ENCODE data around the gene RBM18. TPM values are rescaled to one million over a fixed set of nuclear protein-coding genes. Genes with fewer than 3 reads are reported as not detected.

RBM18 gene
- total RNA-seq, 2 experiments from 2014 or later, result 20.9 to 23.4 TPM

DNA sequence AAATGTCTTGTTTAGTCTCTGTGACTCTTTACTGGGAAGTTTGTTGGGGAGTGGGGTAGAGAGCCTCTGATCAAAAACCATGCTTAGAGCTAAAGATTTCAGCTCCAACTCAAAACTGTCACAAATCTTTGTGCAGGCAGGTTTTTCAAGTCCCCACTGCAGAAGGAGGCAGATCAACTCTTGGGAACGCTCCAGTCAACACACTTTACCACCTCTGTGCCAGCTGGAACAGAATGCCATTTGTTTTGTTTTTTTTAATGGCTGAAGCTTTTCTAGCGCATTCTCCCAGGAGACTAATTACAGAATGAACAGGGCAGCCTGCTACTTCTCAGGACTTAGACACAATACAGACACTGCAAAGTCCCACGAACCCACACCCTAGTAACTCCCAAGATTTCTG is 18.0 kb downstream of the RBM18 start:
- no peak for ATAC-seq (ENCODE audit: low read depth)
- H3K36me3 Mint-ChIP-seq, result peaks cover 34% of the 10 kb centered on the region

GRCh38 chr9:122244349-122244748 is 20.3 kb downstream of the RBM18 start:
- H3K27ac Mint-ChIP-seq, result no peak overlapping the region
- no peaks in the 10 kb centered on the region for H3K27me3 Mint-ChIP-seq
- ATAC-seq (ENCODE audit: low read depth), result no peak

More for the DNA sequence above, 18.0 kb downstream of the RBM18 start:
- Mint-ChIP-seq H3K4me1 (no peaks in the 10 kb centered on the region), H3K9me3 (no peaks in the 10 kb centered on the region), H3K27ac (no peak overlapping the region), H3K4me3 (no peak overlapping the region), H3K27me3 (no peaks in the 10 kb centered on the region)
- no peak for DNase-seq
- POLR2A ChIA-PET, result interaction anchor here (0.8 kb wide), 1 partner anchor 20 kb away, joined by 6 read pairs; no protein-coding TSS in a partner anchor

DNA sequence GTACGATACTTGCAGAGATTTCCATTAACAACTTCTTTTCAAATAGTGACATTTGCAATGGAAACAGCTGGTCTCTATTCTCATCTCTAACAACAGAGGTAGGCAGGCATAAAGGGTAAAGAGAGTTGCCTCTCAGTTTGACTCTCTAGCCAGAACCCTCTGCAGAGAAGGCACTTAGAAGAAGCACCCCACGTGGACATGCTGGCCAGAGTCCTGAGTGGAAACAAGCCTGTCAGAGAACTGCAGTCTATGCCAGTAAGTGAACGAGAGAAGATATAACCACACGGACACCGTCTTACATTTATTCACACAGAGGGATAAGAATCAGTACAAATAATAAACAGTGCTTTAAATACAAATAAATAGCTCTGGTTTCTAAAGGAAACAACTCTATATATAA is 24.9 kb downstream of the RBM18 start:
- Mint-ChIP-seq H3K27me3 (peaks cover under 1% of the 10 kb centered on the region), H3K4me1 (no peaks in the 10 kb centered on the region), H3K4me3 (no peak overlapping the region), H3K36me3 (peaks cover 26% of the 10 kb centered on the region), H3K27ac (no peak overlapping the region), H3K9me3 (no peaks in the 10 kb centered on the region)
- ATAC-seq (ENCODE audit: low read depth), result no peak
- POLR2A ChIA-PET, result no interaction called here
- DNase-seq, result no peak

More at GRCh38 chr9:122244349-122244748, 20.3 kb downstream of the RBM18 start:
- H3K9me3 Mint-ChIP-seq, result no peaks in the 10 kb centered on the region
- no peak overlapping the region for H3K4me3 Mint-ChIP-seq
- H3K4me1 Mint-ChIP-seq, result no peaks in the 10 kb centered on the region
- no peak for DNase-seq
- H3K36me3 Mint-ChIP-seq, result peaks cover 31% of the 10 kb centered on the region
- POLR2A ChIA-PET, result no interaction called here

- Mint-ChIP-seq H3K4me1 (no peaks in the 10 kb centered on the region), H3K27ac (no peak overlapping the region), H3K27me3 (peaks cover 5% of the 10 kb centered on the region), H3K4me3 (no peak overlapping the region), H3K36me3 (peaks cover 14% of the 10 kb centered on the region), H3K9me3 (no peaks in the 10 kb centered on the region)
- no peak for ATAC-seq (ENCODE audit: low read depth)
- no peak for DNase-seq
- POLR2A ChIA-PET, result no interaction called here
Observed at GRCh38 chr9:122236681-122237080, 28.0 kb downstream of the RBM18 start.

- Mint-ChIP-seq H3K4me1 (no peaks in the 10 kb centered on the region), H3K27ac (no peak overlapping the region), H3K36me3 (peaks cover 5% of the 10 kb centered on the region), H3K27me3 (peaks cover 5% of the 10 kb centered on the region), H3K9me3 (no peaks in the 10 kb centered on the region), H3K4me3 (no peak overlapping the region)
- POLR2A ChIA-PET, result no interaction called here
- ATAC-seq (ENCODE audit: low read depth) (no peak), DNase-seq (no peak)
Observed at GRCh38 chr9:122234022-122234748, 30.5 kb downstream of the RBM18 start.

DNA sequence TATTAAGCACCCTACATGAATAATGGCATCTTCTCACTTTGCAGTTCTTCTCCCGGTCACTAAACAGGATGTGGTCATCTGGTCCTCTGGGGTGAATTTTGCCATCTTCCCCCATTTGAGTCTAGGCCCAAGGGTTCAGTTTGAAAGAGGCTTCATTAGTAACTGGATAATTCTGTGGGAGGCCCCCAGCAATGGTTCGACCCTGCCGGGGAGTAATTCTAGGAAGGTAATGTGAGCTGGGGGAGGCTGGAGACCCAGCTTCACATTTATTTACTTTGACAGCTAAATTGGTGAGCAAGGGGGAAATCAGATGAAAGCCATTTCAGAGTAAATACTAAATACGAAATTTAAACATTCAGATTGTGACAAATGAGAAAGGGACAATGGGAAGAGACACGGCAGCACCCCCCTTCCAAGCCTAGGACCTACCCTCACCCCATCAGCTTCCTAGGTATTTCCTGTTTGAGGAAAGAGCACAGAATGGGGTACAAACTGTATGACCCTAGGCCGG is 31.8 kb downstream of the RBM18 start:
- ATAC-seq (ENCODE audit: low read depth), result no peak
- H3K27me3 Mint-ChIP-seq, result peaks cover 7% of the 10 kb centered on the region
- H3K27ac Mint-ChIP-seq, result no peak overlapping the region
- H3K4me1 Mint-ChIP-seq, result no peaks in the 10 kb centered on the region
- POLR2A ChIA-PET, result interaction anchor here (0.6 kb wide), 1 partner anchor 807 kb away, joined by 4 read pairs; no protein-coding TSS in a partner anchor
- DNase-seq, result no peak
- H3K36me3 Mint-ChIP-seq, result no peaks in the 10 kb centered on the region
- no peak overlapping the region for H3K4me3 Mint-ChIP-seq
- no peaks in the 10 kb centered on the region for H3K9me3 Mint-ChIP-seq

GRCh38 chr9:122229485-122229837 is 35.2 kb downstream of the RBM18 start:
- no peak overlapping the region for H3K27ac Mint-ChIP-seq
- no peaks in the 10 kb centered on the region for H3K36me3 Mint-ChIP-seq
- H3K27me3 Mint-ChIP-seq, result peaks cover 30% of the 10 kb centered on the region

DNA sequence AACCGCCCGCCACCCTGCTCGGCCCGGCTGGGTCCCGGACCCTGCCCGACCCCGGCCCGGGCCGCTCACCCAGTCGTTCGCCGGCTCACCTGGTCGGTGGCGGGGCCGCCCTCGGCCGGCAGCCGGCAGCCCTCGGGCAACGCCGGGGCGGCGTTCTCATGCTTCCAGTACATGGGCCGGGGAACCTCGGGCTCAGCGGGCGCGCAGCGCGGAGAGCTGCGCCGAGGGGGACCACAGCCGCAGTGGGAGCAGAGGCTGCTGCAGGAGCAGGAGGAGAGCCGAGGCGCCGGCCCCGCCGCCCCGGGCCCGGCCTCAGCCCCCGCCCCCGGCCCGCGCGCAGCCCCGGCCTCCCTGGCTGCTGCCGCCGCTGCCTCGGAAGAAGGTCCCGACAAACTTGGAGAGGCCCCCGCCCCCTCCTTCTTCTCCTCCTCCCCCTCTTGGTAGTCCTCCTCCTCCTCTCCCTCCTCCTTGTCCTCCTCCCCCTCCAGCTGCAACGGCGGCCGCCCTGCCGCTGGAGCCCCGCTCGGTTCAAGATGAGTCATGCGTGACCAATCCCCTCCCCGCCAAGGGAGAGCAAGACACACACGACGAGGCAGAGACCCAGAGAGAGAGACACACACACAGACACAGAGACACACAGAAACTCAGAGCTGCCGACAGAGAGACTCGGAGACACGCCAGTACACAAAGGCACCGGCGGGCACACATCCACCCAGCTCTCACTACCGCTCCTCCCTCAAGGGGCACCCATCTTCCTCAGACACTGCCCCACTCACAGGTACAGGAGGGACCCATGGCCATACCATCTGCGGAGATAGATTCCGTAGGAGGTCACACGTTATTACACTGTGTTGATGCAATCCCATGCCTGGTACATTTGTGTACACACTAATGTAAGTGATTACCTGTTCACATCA is 35.8 kb downstream of the RBM18 start, which contains the start of gene LHX6:
Gene LHX6, minus strand, starts transcription at position 390 of the 917 bp plus-strand sequence. Its CDS starts 217 bp downstream, at position 173.
- DNase-seq (peak; percentile 46), ATAC-seq (ENCODE audit: low read depth) (peak; percentile 35)
- peak within 1 kb of the TSS; percentile 48 for H3K4me3 Mint-ChIP-seq

More at GRCh38 chr9:122229485-122229837, 35.2 kb downstream of the RBM18 start:
- DNase-seq (no peak), ATAC-seq (ENCODE audit: low read depth) (no peak)
- H3K4me1 Mint-ChIP-seq, result peaks cover 1% of the 10 kb centered on the region
- no peak overlapping the region for H3K4me3 Mint-ChIP-seq
- H3K9me3 Mint-ChIP-seq, result no peaks in the 10 kb centered on the region
- POLR2A ChIA-PET, result no interaction called here

GRCh38 chr9:122228191-122228567 is 36.5 kb downstream of the RBM18 start:
- H3K27me3 Mint-ChIP-seq, result peaks cover 33% of the 10 kb centered on the region
- peak overlapping the region; percentile 48 for H3K4me3 Mint-ChIP-seq
- peaks cover 2% of the 10 kb centered on the region for H3K4me1 Mint-ChIP-seq
- no peaks in the 10 kb centered on the region for H3K9me3 Mint-ChIP-seq
- no peaks in the 10 kb centered on the region for H3K36me3 Mint-ChIP-seq
- no peak for DNase-seq
- POLR2A ChIA-PET, result no interaction called here
- no peak for ATAC-seq (ENCODE audit: low read depth)
- no peak overlapping the region for H3K27ac Mint-ChIP-seq

More for the DNA sequence above, 35.8 kb downstream of the RBM18 start, which contains the start of gene LHX6:
- peaks cover 34% of the 10 kb centered on the region for H3K27me3 Mint-ChIP-seq
- H3K4me1 Mint-ChIP-seq, result peaks cover 2% of the 10 kb centered on the region
- POLR2A ChIA-PET, result no interaction called here
- H3K36me3 Mint-ChIP-seq, result no peaks in the 10 kb centered on the region
- H3K27ac Mint-ChIP-seq, result no peak within 1 kb of the TSS
- H3K9me3 Mint-ChIP-seq, result no peaks in the 10 kb centered on the region

DNA sequence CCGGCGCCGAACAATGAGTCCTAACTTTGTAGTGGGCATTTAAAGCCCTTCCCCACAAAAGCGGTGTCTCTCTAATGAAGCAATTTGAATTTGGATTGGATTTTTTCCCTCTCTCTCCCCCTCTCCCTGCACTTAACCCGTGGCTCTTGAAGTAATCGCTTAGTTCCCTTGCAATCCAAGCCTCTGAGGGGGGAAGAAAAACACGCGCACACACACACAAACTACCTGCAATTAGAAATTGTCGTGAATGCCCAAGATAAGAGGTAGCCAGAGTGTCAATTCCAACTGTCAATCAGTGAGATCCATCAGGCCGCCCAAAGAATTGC is 37.1 kb downstream of the RBM18 start:
- Mint-ChIP-seq H3K4me3 (no peak overlapping the region), H3K9me3 (no peaks in the 10 kb centered on the region), H3K4me1 (peaks cover 6% of the 10 kb centered on the region), H3K27me3 (peaks cover 38% of the 10 kb centered on the region), H3K36me3 (no peaks in the 10 kb centered on the region), H3K27ac (no peak overlapping the region)
- no peak for ATAC-seq (ENCODE audit: low read depth)
- POLR2A ChIA-PET, result no interaction called here
- DNase-seq, result no peak

GRCh38 chr9:122226758-122227574 is 37.7 kb downstream of the RBM18 start:
- Mint-ChIP-seq H3K27ac (no peak overlapping the region), H3K9me3 (no peaks in the 10 kb centered on the region), H3K27me3 (peaks cover 44% of the 10 kb centered on the region), H3K4me3 (no peak overlapping the region), H3K4me1 (peaks cover 6% of the 10 kb centered on the region), H3K36me3 (no peaks in the 10 kb centered on the region)
- ATAC-seq (ENCODE audit: low read depth), result no peak
- POLR2A ChIA-PET, result interaction anchor here (0.6 kb wide), 1 partner anchor 20 kb away, joined by 6 read pairs; no protein-coding TSS in a partner anchor
- no peak for DNase-seq

- Mint-ChIP-seq H3K36me3 (no peaks in the 10 kb centered on the region), H3K4me3 (no peak overlapping the region), H3K27ac (no peak overlapping the region), H3K4me1 (peaks cover 6% of the 10 kb centered on the region), H3K27me3 (peaks cover 51% of the 10 kb centered on the region), H3K9me3 (no peaks in the 10 kb centered on the region)
- DNase-seq (no peak), ATAC-seq (ENCODE audit: low read depth) (no peak)
- POLR2A ChIA-PET, result interaction anchor here (0.6 kb wide), 1 partner anchor 21 kb away, joined by 6 read pairs; no protein-coding TSS in a partner anchor
Observed at GRCh38 chr9:122226142-122226757, 38.4 kb downstream of the RBM18 start.

Measured in activated naive CD8-positive, alpha-beta T cell treated with anti-CD3 and anti-CD28 coated beads, Interleukin-2, amount 10 ng/mL, durations not matched to agents 7 days and 5 days (primary cell).